ENCODE results near the gene CALN1. TPM values are rescaled to one million over a fixed set of nuclear protein-coding genes. Genes with fewer than 3 reads are reported as not detected.
A peak's percentile ranks its signal among the peaks of the same experiment; 100 is the strongest.

Gene CALN1
- total and polyA plus RNA-seq, 2 experiments from 2014 or later = 0.23 to 0.28 TPM

GRCh38 chr7:72153132-72153512 lies 259.0 kb downstream of the CALN1 start:
- no peaks in the 10 kb centered on the region for H3K36me3 ChIP-seq (replicated peaks; ENCODE audit: insufficient read depth, low read depth)
- no peaks in the 10 kb centered on the region for H3K9me2 ChIP-seq (replicated peaks; ENCODE audit: insufficient read depth)
- H2AFZ ChIP-seq = no peak overlapping the region
- H3K27ac ChIP-seq = no peak overlapping the region
- no peak overlapping the region for H3K4me3 ChIP-seq
- DNase-seq (ENCODE audit: low spot score) = no peak
- H3K4me1 ChIP-seq (ENCODE audit: insufficient read depth) = no peaks in the 10 kb centered on the region
- 80% methylated on average over 5 of the region's 5 CpGs for WGBS (ENCODE audit: low lambda C conversion rate, missing lambda C conversion rate)
- H3K79me2 ChIP-seq = no peaks in the 10 kb centered on the region
- H3K4me2 ChIP-seq = no peak overlapping the region
- H3K27me3 ChIP-seq = no peaks in the 10 kb centered on the region
- H4K20me1 ChIP-seq (ENCODE audit: insufficient read depth, poor library complexity, severe bottlenecking) = no peaks in the 10 kb centered on the region
- H3K9me3 ChIP-seq (ENCODE audit: low read depth) = no peaks in the 10 kb centered on the region
- TF ChIP-seq EZH2 (IDR thresholded peaks at IDR 0.05; ENCODE audit: borderline replicate concordance) (no peak), EZH2phosphoT487 (IDR thresholded peaks at IDR 0.05; ENCODE audit: low read depth, severe bottlenecking, unreplicated experiment) (no peak)
- TF ChIP-seq, protein P1, sequence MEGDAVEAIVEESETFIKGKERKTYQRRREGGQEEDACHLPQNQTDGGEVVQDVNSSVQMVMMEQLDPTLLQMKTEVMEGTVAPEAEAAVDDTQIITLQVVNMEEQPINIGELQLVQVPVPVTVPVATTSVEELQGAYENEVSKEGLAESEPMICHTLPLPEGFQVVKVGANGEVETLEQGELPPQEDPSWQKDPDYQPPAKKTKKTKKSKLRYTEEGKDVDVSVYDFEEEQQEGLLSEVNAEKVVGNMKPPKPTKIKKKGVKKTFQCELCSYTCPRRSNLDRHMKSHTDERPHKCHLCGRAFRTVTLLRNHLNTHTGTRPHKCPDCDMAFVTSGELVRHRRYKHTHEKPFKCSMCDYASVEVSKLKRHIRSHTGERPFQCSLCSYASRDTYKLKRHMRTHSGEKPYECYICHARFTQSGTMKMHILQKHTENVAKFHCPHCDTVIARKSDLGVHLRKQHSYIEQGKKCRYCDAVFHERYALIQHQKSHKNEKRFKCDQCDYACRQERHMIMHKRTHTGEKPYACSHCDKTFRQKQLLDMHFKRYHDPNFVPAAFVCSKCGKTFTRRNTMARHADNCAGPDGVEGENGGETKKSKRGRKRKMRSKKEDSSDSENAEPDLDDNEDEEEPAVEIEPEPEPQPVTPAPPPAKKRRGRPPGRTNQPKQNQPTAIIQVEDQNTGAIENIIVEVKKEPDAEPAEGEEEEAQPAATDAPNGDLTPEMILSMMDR (IDR thresholded peaks at IDR 0.05; ENCODE audit: poor library complexity) = no peak

DNA sequence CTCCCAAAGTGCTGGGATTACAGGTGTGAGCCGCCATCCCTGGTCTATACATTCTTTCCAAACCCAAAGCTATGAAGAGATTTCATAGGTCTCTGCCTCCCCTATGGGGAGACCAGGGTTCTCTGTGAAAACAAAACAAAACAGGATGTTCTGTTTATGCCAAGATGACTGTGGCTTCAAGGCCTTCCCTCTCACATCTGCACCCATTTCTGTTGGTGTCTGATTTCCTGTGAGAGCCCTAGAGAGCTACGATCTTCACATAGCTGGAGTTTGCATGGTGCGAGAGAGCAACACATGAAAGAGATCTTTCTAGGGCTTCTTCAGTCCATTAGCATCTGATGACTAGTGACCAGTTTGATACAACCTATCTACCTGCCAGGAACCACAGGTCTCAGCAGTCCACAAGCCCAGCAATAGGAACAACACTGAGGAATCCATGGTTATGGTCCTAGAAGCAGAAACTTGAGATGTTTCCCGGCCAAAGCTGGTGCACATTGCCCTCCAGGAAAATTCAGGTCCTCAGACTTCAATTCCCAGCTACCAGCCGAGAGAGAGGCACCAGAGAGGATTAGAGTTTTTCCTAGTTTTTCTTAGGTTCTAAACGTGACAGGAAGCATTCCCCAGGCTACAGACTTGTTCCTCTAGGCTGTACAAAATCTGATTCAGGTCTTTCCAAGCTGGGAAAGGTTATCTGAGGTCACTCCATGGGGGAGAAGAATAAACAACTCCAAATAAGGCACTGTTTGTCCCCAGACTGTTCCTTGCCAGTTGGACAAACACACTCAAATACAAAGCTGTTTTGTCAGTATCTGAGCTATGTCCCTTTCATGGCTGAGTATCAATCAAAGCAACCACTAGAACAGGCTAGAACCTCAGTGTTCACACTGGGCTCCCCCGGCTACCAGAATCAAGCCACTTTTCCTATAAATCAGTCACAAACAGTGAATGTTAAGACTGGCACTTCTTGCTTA lies 259.7 kb downstream of the CALN1 start:
- no peak overlapping the region for H3K27ac ChIP-seq
- WGBS (ENCODE audit: low lambda C conversion rate, missing lambda C conversion rate) = 48% methylated on average over 7 of the region's 7 CpGs
- DNase-seq (ENCODE audit: low spot score) = peak; percentile 12

GRCh38 chr7:72140566-72140965 lies 271.6 kb downstream of the CALN1 start:
- 76% methylated on average over 2 of the region's 2 CpGs for WGBS (ENCODE audit: low lambda C conversion rate, missing lambda C conversion rate)
- no peak for DNase-seq (ENCODE audit: low spot score)
- H4K20me1 ChIP-seq (ENCODE audit: insufficient read depth, poor library complexity, severe bottlenecking) = no peaks in the 10 kb centered on the region

More for the DNA sequence above, 259.7 kb downstream of the CALN1 start:
- Histone ChIP-seq H3K27me3 (no peaks in the 10 kb centered on the region), H2AFZ (no peak overlapping the region), H4K20me1 (ENCODE audit: insufficient read depth, poor library complexity, severe bottlenecking) (no peaks in the 10 kb centered on the region), H3K9me2 (replicated peaks; ENCODE audit: insufficient read depth) (no peaks in the 10 kb centered on the region), H3K9me3 (ENCODE audit: low read depth) (no peaks in the 10 kb centered on the region), H3K79me2 (no peaks in the 10 kb centered on the region), H3K4me2 (no peak overlapping the region), H3K4me1 (ENCODE audit: insufficient read depth) (no peaks in the 10 kb centered on the region), H3K4me3 (no peak overlapping the region), H3K36me3 (replicated peaks; ENCODE audit: insufficient read depth, low read depth) (no peaks in the 10 kb centered on the region)
- no peak for TF ChIP-seq EZH2phosphoT487 (IDR thresholded peaks at IDR 0.05; ENCODE audit: low read depth, severe bottlenecking, unreplicated experiment)
- TF ChIP-seq, protein P1 (IDR thresholded peaks at IDR 0.05; ENCODE audit: poor library complexity) = no peak
- TF ChIP-seq EZH2 (IDR thresholded peaks at IDR 0.05; ENCODE audit: borderline replicate concordance) = no peak

More at GRCh38 chr7:72140566-72140965, 271.6 kb downstream of the CALN1 start:
- Histone ChIP-seq H3K4me1 (ENCODE audit: insufficient read depth) (no peaks in the 10 kb centered on the region), H3K27ac (no peak overlapping the region), H3K4me3 (no peak overlapping the region), H3K4me2 (no peak overlapping the region), H3K79me2 (no peaks in the 10 kb centered on the region), H2AFZ (no peak overlapping the region), H3K9me2 (replicated peaks; ENCODE audit: insufficient read depth) (no peaks in the 10 kb centered on the region), H3K27me3 (no peaks in the 10 kb centered on the region), H3K36me3 (replicated peaks; ENCODE audit: insufficient read depth, low read depth) (no peaks in the 10 kb centered on the region), H3K9me3 (ENCODE audit: low read depth) (no peaks in the 10 kb centered on the region)
- TF ChIP-seq EZH2phosphoT487 (IDR thresholded peaks at IDR 0.05; ENCODE audit: low read depth, severe bottlenecking, unreplicated experiment) (no peak), EZH2 (IDR thresholded peaks at IDR 0.05; ENCODE audit: borderline replicate concordance) (no peak)
- TF ChIP-seq, protein P1 (IDR thresholded peaks at IDR 0.05; ENCODE audit: poor library complexity) = no peak
